K562 (cell line): Measurements from ENCODE around the gene ARHGAP32.

Experiments used
- BCL6 ChIP-seq: fragments of 250-450 bp; sonication (Bioruptor Pico); IDR thresholded peaks from 2 replicates; pipeline ENCODE4 v1.4.0; 2020
- BHLHE40 ChIP-seq: IDR thresholded peaks from 2 replicates; pipeline ENCODE4 v1.6.1; 2011; ENCODE audit warnings: low read length, improper control_type of control experiment
- CREM ChIP-seq: IDR thresholded peaks from 2 replicates; pipeline ENCODE4 v1.6.1; 2014; ENCODE audit warnings: antibody characterized with exemption, low read depth
- FOXA1 ChIP-seq: fragments of 450-650 bp; IDR thresholded peaks from 2 replicates; pipeline ENCODE4 v1.6.1; 2016; ENCODE audit warnings: mild to moderate bottlenecking, borderline replicate concordance
- HMG20B ChIP-seq: fragments of 250-450 bp; sonication (Bioruptor Pico); IDR thresholded peaks from 2 replicates; pipeline ENCODE4 v1.5.0; 2021; ENCODE audit warnings: mild to moderate bottlenecking
- HOXB6 ChIP-seq: fragments of 250-450 bp; sonication (Bioruptor Pico); IDR thresholded peaks from 2 replicates; pipeline ENCODE4 v1.5.1; 2022; ENCODE audit warnings: mild to moderate bottlenecking, borderline replicate concordance
- JUND ChIP-seq, 2 experiments: IDR thresholded peaks; 2 replicates in 1 of 2; 3 replicates in 1 of 2; pipeline ENCODE4 v1.6.1; 2011; ENCODE audit warnings: borderline replicate concordance in 2 of 2, low read depth in 2 of 2, low read length in 2 of 2, improper control_type of control experiment in 1 of 2, missing biosample characterization in 1 of 2, missing genetic modification characterization in 1 of 2, missing genetic modification reagents in 1 of 2
- MYC ChIP-seq, 2 experiments: fragments of 250-450 bp in 1 of 2; sonication (Bioruptor Pico) in 1 of 2; IDR thresholded peaks; 2 replicates each; pipeline versions ENCODE4 v1.5.1 to v1.6.1; 2012 to 2021; ENCODE audit warnings: low read depth in 2 of 2, borderline replicate concordance in 1 of 2, improper control_type of control experiment in 1 of 2, low read length in 1 of 2, mild to moderate bottlenecking in 1 of 2, moderate library complexity in 1 of 2
- POLR2AphosphoS5 ChIP-seq: IDR thresholded peaks from 2 replicates; pipeline ENCODE4 v1.6.1; 2011; ENCODE audit warnings: mild to moderate bottlenecking, low read depth, low read length, moderate library complexity; ENCODE audit not compliant: control insufficient read depth, insufficient read depth
- RNF2 ChIP-seq: sonication (generic); IDR thresholded peaks from 2 replicates; pipeline ENCODE4 v1.6.1; 2016
- TAF1 ChIP-seq: IDR thresholded peaks from 2 replicates; pipeline ENCODE4 v1.6.1; 2011; ENCODE audit warnings: mild to moderate bottlenecking, low read length, moderate library complexity; ENCODE audit not compliant: insufficient read depth, control insufficient read depth, severe bottlenecking; ENCODE audit errors: extremely low read depth
- TSC22D4 ChIP-seq: fragments of 450-650 bp; IDR thresholded peaks from 2 replicates; pipeline ENCODE4 v1.6.1; 2016; ENCODE audit warnings: missing genetic modification characterization, missing biosample characterization, control low read depth
- ZNF282 ChIP-seq: sonication (generic); formaldehyde crosslinking; IDR thresholded peaks from 2 replicates; pipeline ENCODE4 v1.8.1; 2023; ENCODE audit warnings: missing genetic modification reagents
- TF ChIP-seq, protein P1 (sequence below), 2 experiments: fragments of 450-650 bp; formaldehyde crosslinking in 1 of 2; IDR thresholded peaks; 2 replicates each; pipeline versions ENCODE4 v1.4.0 to v1.6.1; 2014 to 2020; ENCODE audit warnings: mild to moderate bottlenecking in 2 of 2, borderline replicate concordance in 1 of 2, low read depth in 1 of 2

DNA sequence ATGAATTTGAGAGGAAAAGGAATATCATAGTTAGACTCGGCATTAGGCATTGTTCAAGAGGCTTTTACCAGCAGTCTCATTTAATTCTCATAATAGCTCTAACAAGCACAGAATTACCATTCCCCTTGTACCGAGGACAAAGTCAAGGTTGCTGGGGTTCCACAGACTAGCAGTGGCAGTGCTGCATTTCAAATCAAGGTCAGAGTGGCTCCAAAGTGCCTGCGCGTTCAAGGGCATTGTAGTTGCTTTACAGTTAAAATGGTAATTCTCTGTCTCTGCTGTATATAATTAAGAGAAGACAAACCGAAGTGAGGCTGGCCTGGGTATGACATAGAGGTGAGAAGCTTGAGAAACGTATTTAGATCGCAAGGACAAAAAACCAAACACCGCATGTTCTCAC is 209.1 kb downstream of the ARHGAP32 start:
- TF ChIP-seq CREM (no peak), BCL6 (CRISPR knock-in tag) (no peak), POLR2AphosphoS5 (no peak), MYC (IDR thresholded peaks at IDR 0.05; ENCODE audit: low read depth, low read length) (no peak), MYC (CRISPR knock-in tag; IDR thresholded peaks at IDR 0.05; ENCODE audit: borderline replicate concordance, low read depth) (no peak), FOXA1 (no peak), BHLHE40 (no peak), HOXB6 (CRISPR knock-in tag) (no peak), RNF2 (no peak), TAF1 (no peak), ZNF282 (CRISPR knock-in tag) (no peak), JUND (IDR thresholded peaks at IDR 0.05; ENCODE audit: borderline replicate concordance, low read depth, low read length) (no peak), JUND (tag; IDR thresholded peaks at IDR 0.05; ENCODE audit: borderline replicate concordance, low read depth, low read length) (no peak), HMG20B (CRISPR knock-in tag) (no peak), TSC22D4 (tag) (no peak)
- TF ChIP-seq, protein P1, sequence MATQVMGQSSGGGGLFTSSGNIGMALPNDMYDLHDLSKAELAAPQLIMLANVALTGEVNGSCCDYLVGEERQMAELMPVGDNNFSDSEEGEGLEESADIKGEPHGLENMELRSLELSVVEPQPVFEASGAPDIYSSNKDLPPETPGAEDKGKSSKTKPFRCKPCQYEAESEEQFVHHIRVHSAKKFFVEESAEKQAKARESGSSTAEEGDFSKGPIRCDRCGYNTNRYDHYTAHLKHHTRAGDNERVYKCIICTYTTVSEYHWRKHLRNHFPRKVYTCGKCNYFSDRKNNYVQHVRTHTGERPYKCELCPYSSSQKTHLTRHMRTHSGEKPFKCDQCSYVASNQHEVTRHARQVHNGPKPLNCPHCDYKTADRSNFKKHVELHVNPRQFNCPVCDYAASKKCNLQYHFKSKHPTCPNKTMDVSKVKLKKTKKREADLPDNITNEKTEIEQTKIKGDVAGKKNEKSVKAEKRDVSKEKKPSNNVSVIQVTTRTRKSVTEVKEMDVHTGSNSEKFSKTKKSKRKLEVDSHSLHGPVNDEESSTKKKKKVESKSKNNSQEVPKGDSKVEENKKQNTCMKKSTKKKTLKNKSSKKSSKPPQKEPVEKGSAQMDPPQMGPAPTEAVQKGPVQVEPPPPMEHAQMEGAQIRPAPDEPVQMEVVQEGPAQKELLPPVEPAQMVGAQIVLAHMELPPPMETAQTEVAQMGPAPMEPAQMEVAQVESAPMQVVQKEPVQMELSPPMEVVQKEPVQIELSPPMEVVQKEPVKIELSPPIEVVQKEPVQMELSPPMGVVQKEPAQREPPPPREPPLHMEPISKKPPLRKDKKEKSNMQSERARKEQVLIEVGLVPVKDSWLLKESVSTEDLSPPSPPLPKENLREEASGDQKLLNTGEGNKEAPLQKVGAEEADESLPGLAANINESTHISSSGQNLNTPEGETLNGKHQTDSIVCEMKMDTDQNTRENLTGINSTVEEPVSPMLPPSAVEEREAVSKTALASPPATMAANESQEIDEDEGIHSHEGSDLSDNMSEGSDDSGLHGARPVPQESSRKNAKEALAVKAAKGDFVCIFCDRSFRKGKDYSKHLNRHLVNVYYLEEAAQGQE (IDR thresholded peaks at IDR 0.05; ENCODE audit: borderline replicate concordance): no peak
- TF ChIP-seq, protein P1 (CRISPR knock-in tag; IDR thresholded peaks at IDR 0.05; ENCODE audit: low read depth): no peak
